CD4-positive, alpha-beta T cell treated with Interleukin-17A for 4 hours (primary cell): ENCODE data around the gene C10orf90.

ENCODE experiments used
- DNase-seq: peaks from one replicate; pipeline ENCODE4 v3.0.0-alpha.2; 2020; ENCODE audit warnings: mixed read lengths

The C10orf90 gene

DNA sequence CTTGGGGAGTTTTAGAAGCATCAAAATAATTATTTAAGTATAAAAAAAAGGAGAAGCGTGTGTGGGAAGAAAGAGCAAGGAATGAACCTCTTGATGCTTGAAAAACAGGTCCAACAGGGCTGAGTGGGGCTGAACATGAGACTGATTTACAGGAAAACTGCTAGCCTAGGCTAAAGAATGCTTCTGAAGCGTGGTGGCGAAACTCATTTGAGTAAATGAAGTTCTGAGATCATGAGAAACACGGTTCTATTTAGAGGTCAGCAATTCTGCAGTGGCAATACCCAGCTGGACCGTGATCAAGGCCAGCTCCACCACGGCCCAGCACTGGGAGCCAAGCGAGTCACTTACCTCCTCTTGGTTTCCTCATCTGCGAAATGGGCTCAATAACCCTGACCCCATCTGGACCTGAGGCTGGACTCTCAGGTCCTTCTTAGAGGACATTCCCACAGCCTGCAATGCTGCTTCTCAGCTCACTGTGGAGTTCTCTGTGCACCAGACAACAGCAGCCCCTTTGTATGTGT is 142.1 kb downstream of the C10orf90 start:
- no peak for DNase-seq

DNA sequence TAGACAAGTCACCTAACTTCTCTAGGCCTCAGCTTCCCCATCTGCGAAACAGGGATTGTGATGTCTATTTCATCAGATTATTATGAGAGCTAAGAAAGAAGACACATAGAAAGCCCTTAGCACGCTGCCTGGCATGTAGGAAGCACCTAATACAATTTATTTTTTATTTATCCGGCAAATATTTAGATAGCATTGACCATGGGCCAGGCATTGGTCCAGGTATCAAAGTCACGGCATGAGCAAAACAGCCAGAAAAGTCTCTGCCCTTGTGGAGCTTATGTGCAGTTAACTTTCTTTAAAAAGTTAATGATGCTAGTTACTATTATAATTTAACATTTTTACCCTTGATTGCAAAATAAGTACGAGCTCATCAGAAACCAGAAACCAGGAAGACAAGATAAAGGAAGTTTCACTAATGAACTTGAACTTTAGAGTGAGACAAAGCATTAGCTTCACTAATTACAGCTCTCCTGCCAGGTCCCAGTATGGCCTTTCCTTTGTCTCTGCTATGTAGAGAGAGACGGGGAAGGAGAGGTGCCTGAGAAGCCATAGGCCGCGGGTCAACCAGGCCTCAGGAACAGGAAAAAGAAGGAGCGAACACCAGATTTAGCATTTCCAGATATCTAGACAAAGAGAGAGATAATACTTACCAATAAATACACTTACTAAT is 142.7 kb downstream of the C10orf90 start:
- no peak for DNase-seq

DNA sequence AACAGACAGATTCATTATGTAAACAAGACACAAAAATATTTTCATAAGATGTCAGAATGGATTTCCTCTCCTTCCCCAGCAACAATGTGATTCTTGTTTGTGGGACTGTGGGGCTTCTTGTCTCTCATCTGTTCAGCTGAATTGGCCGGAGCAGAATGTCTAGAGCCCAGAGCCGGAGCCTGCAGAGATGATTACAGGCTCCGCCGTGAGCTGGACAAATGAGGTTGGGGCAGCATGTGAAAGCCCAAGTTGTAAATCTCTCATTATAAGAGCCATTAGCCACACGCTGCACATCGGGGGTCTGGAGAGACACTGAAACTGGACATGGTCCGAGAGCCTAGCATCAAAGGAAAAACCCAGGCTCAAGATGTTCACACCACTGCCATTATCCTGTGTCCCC is 145.2 kb downstream of the C10orf90 start:
- no peak for DNase-seq

DNA sequence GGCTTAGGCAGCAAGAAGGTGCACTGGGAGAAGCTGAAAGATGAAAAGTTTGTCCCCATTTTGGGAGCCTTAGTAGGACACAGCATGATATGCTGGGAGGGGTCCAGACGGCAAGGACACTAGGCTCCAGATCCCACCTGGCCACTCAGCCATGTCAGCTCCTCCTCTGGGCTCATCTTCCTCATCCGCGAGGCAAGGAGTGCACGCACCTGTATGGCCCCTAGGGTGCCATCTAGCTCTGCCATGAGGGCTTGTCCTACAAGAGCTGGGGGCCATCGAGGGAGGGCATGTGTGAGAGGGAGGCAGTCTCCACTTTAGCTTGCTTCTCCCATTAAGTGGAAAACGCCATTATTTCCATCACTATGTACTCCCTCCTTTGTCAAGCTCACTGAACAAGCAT is 146.0 kb downstream of the C10orf90 start:
- DNase-seq = no peak

DNA sequence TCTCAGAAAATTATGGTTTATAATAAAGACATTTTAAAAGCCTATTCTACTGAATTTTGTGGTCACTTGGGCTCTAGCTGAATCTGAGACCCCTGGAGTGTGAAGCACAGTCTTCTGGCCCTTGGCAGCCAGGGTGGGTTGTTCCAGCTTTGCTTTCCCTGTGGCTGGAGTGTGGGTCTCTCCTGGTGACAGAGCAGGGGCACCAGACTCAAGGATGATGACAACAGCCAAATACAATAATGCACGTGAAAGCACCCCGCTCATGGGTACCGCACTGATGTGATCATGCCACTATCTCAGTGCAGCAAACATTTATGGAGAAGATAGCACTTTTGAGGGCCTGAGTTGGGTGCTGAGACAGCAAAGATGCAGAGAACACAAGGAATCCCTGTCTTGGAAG is 147.4 kb downstream of the C10orf90 start:
- no peak for DNase-seq

DNA sequence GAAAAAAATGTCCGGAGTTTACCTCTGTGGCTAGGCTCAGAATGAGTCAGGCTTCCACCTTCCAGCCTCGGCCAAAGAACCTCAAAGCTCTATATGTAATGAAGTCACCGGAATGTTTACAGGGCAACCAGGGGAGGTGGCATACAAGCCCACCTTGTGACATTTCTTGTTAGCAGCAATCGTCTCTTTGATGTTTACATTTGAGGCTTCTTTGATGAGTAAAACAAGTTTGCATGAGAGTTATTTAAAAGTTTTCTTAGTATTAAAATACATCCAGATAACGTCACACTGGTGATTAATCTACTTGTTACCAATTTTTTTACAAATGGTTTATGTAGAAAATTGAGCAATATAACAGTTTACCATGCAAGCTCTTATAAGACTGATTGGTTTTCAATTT is 149.1 kb downstream of the C10orf90 start:
- no peak for DNase-seq

DNA sequence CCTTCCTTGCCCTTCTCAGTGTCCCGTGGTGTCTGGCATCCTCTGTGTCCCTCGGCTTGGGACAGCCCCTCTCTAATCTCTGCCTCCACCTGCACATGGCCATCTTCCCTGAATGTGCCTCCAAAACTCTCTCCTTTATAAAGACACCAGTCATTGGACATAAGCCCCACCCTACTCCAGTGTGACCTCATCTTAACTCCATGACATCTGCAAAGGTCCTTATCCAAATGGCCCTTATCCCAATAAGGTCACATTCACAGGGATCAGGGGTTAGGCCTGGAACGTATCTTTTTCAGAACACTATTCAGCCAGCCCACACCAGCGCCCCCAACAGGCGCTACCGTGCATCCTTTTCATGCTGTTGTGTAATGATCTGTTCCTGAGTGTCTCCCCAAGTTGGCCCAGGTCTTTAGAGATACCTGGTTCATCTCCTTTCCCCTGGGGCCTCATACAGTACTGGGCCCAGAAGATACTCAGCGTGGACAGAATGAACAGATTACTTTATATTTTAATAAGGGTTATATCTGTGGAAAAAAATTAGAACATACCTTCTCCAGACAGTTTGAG is 149.7 kb downstream of the C10orf90 start:
- DNase-seq = no peak

DNA sequence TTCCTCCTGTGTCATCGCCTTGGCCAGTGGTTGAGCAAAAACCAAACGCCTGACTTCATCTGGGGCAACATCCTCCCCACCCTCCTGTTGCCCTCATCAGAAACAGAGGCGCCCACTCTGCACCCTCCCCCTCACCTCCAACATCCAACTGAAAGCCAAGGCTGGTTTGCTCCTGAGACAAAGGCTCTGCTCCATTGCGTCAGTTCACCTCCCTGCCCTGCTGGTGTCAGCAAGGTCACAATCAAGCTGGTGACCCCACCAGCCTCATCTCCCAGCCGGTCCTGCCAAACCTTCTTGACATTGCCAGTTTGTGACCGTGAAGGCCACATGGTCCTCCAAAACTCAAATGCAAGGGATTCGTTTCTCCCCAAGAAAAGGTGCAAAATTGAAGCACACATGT is 150.5 kb downstream of the C10orf90 start:
- no peak for DNase-seq

DNA sequence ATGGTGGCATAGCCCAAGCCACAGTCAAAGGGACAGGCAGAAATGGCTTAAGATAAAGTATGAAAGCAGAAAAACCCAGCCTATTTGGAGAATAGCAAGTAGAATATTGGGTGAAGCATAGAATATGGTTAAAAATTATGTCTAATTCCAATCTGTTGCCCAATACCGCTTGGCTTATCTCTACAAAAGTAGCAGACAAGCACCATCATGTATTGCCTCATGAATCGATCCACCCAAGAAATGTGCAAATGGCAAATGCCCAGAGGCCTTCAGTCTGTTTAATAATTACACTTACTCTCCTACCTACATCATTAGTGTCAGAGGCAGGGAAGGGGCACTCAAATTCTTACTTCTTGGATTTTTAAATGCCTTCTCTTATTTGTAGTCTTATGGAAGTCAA is 151.3 kb downstream of the C10orf90 start:
- no peak for DNase-seq

DNA sequence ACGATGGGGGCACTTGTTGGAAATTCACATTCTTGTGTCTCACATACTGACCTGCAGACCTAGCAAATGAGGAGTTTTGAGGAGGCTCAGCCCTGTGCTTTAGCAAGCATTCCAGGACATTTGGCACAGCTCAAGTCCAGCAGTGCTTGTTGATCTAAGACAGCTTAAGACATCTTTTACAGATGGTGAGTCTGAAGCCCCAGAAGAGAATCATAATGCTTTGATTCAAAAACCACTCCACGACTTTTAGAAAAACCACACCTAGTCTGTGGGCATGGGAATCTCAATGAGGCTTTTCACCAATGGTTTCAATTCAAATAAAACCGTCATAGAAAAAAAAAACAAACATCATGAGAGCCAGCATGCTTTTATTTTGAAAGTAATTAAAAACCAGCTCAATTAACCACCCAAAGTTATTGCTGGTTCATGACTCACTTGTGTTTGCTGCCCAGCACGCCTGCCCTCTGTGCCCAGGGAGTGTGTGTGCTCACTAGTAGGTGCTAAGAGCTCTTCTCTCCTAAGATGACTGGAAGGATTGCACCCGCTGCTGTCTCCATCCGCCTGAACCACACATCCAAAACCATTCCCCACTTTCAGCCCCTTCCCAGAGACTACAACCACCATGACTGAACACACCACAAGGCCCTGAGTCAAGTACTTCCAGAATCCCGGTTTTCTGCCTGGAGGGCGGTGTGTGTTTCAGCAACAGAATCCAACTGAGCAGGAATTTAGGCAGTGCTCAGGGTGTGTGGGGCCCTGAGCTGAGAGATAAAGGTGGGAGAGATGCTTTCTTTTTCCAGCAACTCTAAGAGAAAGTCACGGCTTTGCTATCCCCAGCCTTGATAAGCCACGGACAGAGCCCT is 152.0 kb downstream of the C10orf90 start:
- no peak for DNase-seq

DNA sequence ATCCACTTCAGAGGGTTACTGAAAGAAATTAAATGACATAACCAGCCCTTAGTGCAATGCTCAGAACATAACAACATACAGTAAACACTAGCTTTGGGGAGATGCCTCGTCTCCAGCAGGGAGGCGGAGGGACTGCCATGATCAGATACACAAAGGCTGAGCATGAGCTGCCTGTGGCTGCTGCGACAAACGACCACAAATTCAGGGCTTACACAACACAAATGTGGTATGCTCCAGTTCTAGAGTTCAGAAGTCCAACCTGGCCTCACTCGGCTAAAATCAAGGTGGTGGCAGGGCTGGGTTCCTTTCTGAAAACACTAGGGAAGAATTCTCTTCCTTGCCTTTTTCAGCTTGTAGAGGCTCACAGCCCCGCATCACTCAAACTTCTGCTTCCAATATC is 154.0 kb downstream of the C10orf90 start:
- DNase-seq = no peak

DNA sequence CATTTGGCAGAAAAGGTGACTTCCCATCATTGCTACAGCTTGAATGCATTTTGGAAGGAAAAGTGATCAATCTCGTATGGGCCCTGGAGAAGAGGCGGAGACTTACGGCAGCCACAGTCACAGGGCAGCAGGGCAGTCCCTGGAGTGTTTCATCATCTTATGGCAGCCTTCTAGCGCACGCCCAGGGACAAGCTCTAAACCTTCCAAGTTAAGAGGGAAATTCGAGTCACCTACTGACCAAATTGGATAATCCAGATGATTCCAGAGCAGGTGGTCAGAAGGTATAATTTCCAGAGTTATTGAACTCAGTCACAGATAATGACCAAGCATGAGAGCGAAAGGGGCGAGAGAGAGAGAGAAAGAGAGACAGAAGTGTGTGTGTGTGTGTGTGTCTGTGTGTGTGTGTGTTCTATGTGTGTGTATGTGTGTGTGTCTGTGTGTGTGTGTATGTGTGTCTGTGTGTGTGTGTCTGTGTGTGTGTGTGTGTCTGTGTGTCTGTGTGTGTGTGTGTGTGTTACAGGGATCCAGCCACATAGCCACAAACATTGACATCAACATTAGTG is 158.5 kb downstream of the C10orf90 start:
- no peak for DNase-seq

DNA sequence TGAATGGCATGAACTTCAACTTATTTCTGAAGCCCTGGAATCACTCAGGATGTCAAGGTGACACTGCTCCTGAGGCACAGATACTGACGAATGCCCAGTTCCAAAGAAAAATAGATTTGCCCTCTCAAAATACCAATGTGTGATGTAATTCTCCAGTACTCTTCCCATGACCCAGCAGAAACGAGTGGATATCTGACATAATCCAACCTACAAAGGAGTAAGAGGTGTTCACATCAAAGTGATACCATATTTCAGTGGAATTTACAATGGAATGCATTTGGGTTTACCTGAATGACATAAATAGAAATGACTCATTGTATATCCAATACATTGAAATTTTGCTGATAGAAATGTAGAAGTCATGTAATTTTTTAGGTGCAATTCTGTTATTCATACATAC is 161.3 kb downstream of the C10orf90 start:
- DNase-seq = no peak

DNA sequence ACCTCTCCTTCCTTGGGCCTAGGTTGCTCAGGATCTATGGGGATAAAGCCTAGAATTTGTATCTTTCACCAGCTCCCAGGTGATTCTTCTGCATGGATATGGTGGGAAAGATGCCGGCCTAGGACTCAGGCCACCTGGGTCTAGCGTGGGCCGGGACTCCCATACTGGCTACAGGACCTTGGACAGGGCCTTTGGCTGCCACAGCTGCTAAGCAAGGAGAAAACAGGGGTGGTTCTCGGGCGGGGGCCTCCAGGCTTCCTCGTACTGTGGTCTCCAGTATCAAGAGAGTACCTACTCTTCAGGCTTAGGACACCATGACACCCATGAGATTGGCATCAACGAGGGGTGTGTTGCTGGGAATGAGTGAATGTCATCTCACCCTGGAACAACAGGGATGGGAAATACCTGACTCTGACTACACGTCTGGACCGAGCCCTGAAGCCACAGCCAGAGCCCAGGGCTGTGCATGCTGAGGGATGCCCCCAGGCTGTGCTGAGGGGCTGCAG is 161.9 kb downstream of the C10orf90 start:
- no peak for DNase-seq

DNA sequence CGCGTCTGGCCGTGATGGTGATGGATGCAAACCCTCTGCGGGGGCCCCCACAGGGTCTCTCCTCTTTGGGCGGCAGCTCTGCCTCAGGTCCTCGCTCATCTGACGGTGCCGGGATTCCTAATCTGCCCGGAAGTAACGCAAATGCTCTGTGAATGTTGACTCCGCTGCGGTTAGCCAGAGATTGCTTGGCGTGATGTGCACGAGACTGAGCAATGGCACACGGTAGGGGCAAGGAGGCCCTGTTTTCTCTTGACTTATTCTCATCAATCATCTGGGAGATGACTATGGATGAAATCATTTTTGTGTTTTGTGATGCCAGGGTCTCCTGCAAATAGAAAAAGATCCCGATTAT is 165.8 kb downstream of the C10orf90 start:
- DNase-seq = no peak

DNA sequence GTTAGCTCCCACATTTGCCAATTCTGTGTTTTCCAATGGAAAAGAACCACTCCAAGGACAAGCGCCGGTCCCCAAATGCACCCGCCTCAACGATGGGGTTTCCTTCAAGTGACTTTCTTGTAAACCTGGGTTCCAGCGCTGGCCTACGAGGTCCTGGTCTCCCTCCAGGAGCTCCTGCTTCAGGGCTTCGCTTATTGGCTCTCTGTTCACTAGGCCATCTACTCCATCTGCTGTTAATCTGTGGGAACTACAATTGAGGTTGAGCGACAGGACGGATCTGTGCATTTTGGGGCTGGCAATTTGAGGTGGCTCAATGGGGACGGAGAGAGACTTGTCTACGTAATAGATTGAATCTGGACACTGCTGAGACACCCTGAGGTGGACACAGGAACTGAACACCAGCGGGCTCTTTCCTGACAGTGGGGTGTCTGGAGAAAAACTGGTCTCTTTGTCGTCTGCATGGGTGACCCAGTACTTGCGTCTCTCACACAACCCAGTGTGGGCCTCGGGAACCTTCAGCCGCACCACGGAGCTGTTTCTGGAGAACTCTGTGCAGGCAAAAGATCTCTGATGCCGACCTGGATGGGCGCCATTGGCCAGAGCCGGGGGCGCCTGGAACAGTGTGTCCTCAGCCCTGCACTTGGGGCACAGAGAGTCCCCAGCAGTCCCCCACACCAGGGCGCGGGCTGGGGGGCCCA is 166.3 kb downstream of the C10orf90 start:
- no peak for DNase-seq

DNA sequence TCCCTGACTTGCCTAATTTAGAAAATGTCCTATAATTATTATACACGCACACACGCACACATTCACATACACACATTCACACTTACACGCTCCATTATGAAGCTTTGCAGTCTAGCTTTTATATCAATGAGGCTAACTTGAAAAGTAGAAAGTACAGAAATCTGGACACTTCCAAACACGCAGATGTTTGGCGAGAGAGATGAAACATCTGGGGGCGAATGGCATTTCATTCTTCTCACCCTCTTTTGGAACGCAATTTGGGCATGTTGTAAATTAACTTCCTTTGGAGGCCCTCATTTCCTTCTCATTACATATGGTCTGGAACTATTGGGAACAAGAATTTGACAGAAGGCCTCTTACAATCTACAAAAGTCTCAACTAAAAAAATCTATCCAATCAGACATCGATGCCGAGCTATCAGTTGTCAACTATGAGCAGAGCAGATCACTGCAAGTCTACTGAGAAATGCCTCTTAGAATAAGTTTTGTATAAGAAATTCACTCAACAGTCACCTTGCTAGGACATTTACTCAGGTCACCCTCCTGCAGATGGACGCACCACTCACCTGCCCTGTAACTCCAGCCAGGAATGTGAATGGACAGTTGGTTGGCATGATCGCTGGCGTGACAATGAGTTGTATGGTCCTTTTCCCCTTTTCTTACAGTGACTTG is 167.0 kb downstream of the C10orf90 start:
- no peak for DNase-seq

DNA sequence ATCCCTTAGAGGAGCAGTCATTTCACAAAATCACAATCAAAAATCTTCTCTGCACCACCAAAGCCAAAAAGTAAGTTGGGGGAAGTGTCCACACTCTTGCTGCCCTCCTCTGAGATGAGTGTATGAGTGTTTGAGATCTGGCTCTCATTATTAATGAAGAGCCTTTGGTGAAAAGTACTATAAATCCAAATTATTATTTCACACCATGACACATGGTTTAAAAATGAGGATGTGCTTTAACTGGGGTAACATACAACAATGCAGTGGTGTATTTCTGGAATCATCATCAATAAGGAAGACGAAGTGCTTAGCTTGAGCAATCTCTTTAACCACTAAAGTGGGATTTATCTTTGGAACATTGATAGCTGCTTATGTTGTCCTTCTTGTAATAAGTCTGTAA is 168.1 kb downstream of the C10orf90 start:
- no peak for DNase-seq

DNA sequence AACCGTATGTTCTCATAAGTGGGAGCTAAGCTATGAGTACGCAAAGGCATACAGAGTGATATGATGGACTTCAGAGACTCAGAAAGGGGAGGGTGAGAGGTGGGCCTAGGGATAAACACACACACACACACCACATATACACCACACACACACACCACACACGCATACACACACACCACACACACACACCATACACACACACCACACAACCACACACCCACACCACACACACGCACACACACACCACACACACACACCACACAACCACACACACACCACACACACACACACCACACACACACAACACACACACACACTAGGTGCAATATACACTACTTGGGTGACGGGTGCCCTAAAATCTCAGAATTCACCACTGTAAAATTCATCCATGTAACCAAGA is 168.7 kb downstream of the C10orf90 start:
- no peak for DNase-seq

DNA sequence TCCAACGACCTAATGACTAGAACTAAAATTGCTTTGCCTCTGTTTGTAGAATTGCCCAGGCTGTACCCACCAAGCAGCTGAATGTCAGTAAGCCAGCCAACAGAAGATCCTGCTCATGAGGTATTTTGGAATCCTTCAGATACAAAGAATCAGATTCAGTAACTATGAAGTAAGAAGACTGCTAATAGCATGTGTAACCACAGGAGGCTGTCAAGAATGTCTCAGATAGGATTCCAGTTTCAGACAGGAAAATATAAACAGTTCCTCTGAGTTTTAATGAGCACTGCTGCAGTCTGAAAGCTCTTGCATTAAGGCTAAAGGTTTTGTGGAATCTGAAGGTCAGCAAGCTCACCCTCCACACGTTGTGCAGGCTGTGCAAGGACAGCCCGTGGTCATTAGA is 169.6 kb downstream of the C10orf90 start:
- no peak for DNase-seq

DNA sequence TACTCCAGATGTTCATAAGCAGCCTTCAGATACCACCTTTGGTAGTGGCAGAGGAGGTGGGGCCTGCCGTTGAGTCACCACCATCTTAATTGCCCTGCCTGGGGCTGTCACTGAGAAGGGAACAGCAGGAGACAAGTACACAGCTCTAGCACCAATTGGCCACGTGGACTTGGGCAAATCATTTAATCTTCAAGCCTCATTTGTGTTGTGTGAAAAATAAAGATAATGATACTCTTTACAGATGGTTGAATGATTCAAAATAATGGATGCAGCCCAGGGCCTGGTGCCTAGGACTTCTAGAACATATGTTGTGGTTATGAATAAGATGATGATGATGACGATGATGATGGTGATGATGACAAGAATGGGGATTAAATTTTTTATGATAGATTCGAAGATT is 170.3 kb downstream of the C10orf90 start:
- no peak for DNase-seq

DNA sequence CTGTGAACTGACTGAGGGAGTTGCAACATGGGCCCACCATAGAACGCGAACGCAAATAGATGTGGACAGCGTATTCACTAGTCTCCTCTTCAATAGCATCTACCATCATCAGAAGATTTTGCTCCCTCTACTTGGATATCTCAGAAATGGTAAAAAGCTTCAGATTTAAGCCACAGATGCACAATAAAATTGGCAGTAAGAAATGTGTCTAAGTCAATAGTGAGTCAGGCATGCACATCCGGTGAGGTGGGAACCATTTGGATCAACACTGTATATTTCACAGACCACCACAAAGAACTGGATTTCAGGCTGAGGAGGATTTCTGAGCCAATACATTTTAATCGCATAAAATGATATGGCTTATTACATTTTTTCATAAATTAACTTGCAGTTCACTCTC is 170.7 kb downstream of the C10orf90 start:
- no peak for DNase-seq
